ENCODE measurements around the gene VSTM1. TPM values are rescaled to one million over a fixed set of nuclear protein-coding genes. Genes with fewer than 3 reads are reported as not detected.

VSTM1 gene
- total and polyA plus RNA-seq, 2 of the 4 experiments (the other 2 are of a cell fraction), result not detected

DNA sequence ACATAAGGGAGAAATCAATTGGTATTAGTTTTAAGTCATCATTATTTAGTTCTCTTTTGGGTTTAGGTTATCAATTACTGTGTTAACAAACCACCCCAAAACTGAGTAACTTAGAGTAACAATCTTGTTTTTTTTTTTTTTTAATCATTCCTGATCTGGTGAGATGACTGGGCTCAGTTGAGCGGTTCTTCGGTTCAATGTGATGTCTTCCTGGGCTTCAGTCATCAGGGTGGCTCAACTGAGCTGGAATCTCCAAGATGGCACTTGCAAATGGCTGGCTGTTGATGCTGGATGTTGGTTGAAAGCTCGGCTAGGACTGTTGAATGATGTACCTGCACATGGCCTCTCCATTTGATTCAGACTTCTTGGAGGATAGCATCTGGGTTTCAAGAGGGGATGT is 20.7 kb upstream of the VSTM1 start:
- Histone ChIP-seq H2AK5ac (ENCODE audit: low read depth, low read length) (no peak overlapping the region), H3K9me3 (ENCODE audit: control insufficient read depth, insufficient read depth, low read length) (peaks cover 6% of the 10 kb centered on the region; the same call in 1 of the 2 replicates), H3K4me2 (ENCODE audit: low read depth, low read length) (no peak overlapping the region), H3K4me1 (ENCODE audit: control insufficient read depth, insufficient read depth, low read length) (no peaks in the 10 kb centered on the region), H4K5ac (ENCODE audit: low read depth, low read length) (no peak overlapping the region), H3K9ac (ENCODE audit: low read depth, low read length) (no peak overlapping the region), H3K4me3 (ENCODE audit: insufficient read depth, low read depth, low read length) (no peak overlapping the region), H3K27ac (ENCODE audit: insufficient read depth, low read length) (no peak overlapping the region), H3K14ac (replicated peaks; ENCODE audit: low read depth, low read length) (no peak overlapping the region), H2AK9ac (replicated peaks; ENCODE audit: low read depth, low read length, poor library complexity) (no peak overlapping the region), H3K79me1 (ENCODE audit: low read depth in 1 of 2, low read length in 2 of 2) (no peaks in the 10 kb centered on the region), H4K20me1 (ENCODE audit: insufficient read depth, low read length) (no peaks in the 10 kb centered on the region), H4K8ac (ENCODE audit: low read depth in 2 of 2, low read length in 2 of 2) (no peak overlapping the region), H3K23ac (ENCODE audit: low read depth, low read length) (no peak overlapping the region), H2BK15ac (ENCODE audit: low read depth, low read length) (no peak overlapping the region), H2AFZ (replicated peaks; ENCODE audit: low read length, poor library complexity) (no peak overlapping the region), H3K4ac (ENCODE audit: low read depth, low read length) (no peak overlapping the region), H3K27me3 (ENCODE audit: control insufficient read depth, insufficient read depth, low read length) (no peaks in the 10 kb centered on the region), H3K9me1 (ENCODE audit: insufficient read depth, low read length) (no peaks in the 10 kb centered on the region), H4K91ac (ENCODE audit: insufficient read depth, low read depth, low read length) (no peak overlapping the region), H2BK20ac (ENCODE audit: low read depth, low read length) (no peak overlapping the region), H3K56ac (ENCODE audit: extremely low read depth, insufficient read depth, low read length) (no peak overlapping the region), H2BK120ac (ENCODE audit: low read depth, low read length) (no peak overlapping the region), H2BK5ac (ENCODE audit: low read depth, low read length, poor library complexity, severe bottlenecking) (no peak overlapping the region), H3K36me3 (ENCODE audit: control insufficient read depth, insufficient read depth, low read length) (no peaks in the 10 kb centered on the region), H3K18ac (ENCODE audit: low read depth, low read length) (no peak overlapping the region)
- POLR2A ChIA-PET (ENCODE audit: unreplicated experiment), result no interaction called here
- intact Hi-C loops (cut with micrococcal nuclease), result no loop called here
- dilution Hi-C loops (cut with HindIII; ENCODE audit: low sequenced_read_pairs, unreplicated experiment), result no loop called here
- in situ Hi-C loops (cut with MboI; ENCODE audit: low sequenced_read_pairs), result no loop called here
- no CpG with 5 or more reads among the region's 3 CpGs for whole genome bisulfite sequencing, 2 experiments (ENCODE audit: extremely low coverage in 2 of 2, insufficient read length in 1 of 2)
- no TSS peak for BruUV-seq (replicated peaks)
- ATAC-seq (ENCODE audit: low read depth) (no peak), DNase-seq (no peak)
- CTCF ChIA-PET, result no interaction called here
- TF ChIP-seq USF2 (IDR thresholded peaks at IDR 0.05; ENCODE audit: low read depth, low read length) (no peak), RAD21 (IDR thresholded peaks at IDR 0.05; ENCODE audit: low read length) (no peak)
